Measurements from ENCODE around the gene CXorf38.

DNA sequence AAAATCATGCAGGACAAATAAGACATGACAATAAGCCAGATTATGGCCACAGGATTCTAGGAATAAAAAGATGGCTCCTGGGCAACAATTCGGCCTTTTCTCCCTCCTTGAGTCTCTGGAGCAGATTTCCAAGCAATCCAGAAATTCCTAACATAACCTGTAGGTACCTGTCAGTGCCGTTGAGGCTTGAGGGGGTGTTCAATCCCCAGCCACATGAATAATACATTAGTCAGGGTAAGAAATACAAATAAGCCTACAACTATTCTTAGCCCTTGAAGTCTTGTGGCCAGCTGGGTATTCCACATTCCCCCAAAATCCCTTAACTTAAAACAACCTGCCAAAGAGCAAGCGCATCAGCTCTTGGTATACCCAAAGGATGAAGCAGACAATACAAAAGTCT is 9.7 kb downstream of the CXorf38 start:
- no peak for TF ChIP-seq CTCF (conservative IDR thresholded peaks at IDR 0.05)
- TF ChIP-seq ZFX (IDR thresholded peaks at IDR 0.05): no peak

Measured in C4-2B (cell line).